H9 (cell line): Measurements from ENCODE around the gene RC3H2. TPM values are rescaled to one million over a fixed set of nuclear protein-coding genes. Genes with fewer than 3 reads are reported as not detected.

Experiments used
- DNase-seq: peaks from one replicate; pipeline ENCODE4 v3.0.0-alpha.2; 2017
- H2AFZ ChIP-seq: one replicate; pipeline ENCODE4 v1.6.1; 2013; ENCODE audit warnings: mild to moderate bottlenecking, low read length, control low read depth, moderate library complexity
- H2AK5ac ChIP-seq: 2 replicates; pipeline ENCODE4 v1.6.1; 2013; ENCODE audit warnings: low read length, control low read depth, mixed read lengths; ENCODE audit not compliant: insufficient read length
- H2BK120ac ChIP-seq: one replicate; pipeline ENCODE4 v1.6.1; 2013; ENCODE audit warnings: low read depth, mild to moderate bottlenecking, low read length, control low read depth, inconsistent platforms; ENCODE audit not compliant: poor library complexity, severe bottlenecking
- H2BK12ac ChIP-seq: 2 replicates; pipeline ENCODE4 v1.6.1; 2013; ENCODE audit warnings: low read length, control low read depth, mixed read lengths, low read depth; ENCODE audit not compliant: insufficient read length
- H2BK15ac ChIP-seq: 2 replicates; pipeline ENCODE4 v1.6.1; 2013; ENCODE audit warnings: low read depth, low read length, control low read depth
- H2BK20ac ChIP-seq: one replicate; pipeline ENCODE4 v1.6.1; 2013; ENCODE audit warnings: low read depth, mild to moderate bottlenecking, low read length, control low read depth, inconsistent platforms; ENCODE audit not compliant: poor library complexity, severe bottlenecking
- H2BK5ac ChIP-seq: 2 replicates; pipeline ENCODE4 v1.6.1; 2013; ENCODE audit warnings: low read length, control low read depth, mixed read lengths; ENCODE audit not compliant: insufficient read length
- H3K14ac ChIP-seq: 2 replicates; pipeline ENCODE4 v1.6.1; 2013; ENCODE audit warnings: low read length, control low read depth; ENCODE audit not compliant: insufficient read depth
- H3K18ac ChIP-seq: 2 replicates; pipeline ENCODE4 v1.6.1; 2013; ENCODE audit warnings: low read depth, mild to moderate bottlenecking, mixed read lengths, low read length, control low read depth; ENCODE audit not compliant: insufficient read length
- H3K23ac ChIP-seq: 2 replicates; pipeline ENCODE4 v1.6.1; 2013; ENCODE audit warnings: low read length, control low read depth, mixed read lengths, low read depth; ENCODE audit not compliant: insufficient read length
- H3K23me2 ChIP-seq: 2 replicates; pipeline ENCODE4 v1.6.1; 2013; ENCODE audit warnings: low read depth, mild to moderate bottlenecking, mixed read lengths, low read length, control low read depth; ENCODE audit not compliant: insufficient read length, poor library complexity, severe bottlenecking
- H3K27ac ChIP-seq: 2 replicates; pipeline ENCODE4 v1.5.1; 2013; ENCODE audit warnings: low read length, control low read depth, mixed read lengths, low read depth; ENCODE audit not compliant: insufficient read length
- H3K27me3 ChIP-seq: 2 replicates; pipeline ENCODE4 v1.6.1; 2013; ENCODE audit warnings: low read length, control low read depth, inconsistent platforms; ENCODE audit not compliant: insufficient read depth
- H3K4ac ChIP-seq: 2 replicates; pipeline ENCODE4 v1.6.1; 2013; ENCODE audit warnings: low read depth, mild to moderate bottlenecking, control low read depth, inconsistent platforms, low read length, moderate library complexity
- H3K4me1 ChIP-seq: 2 replicates; pipeline ENCODE4 v1.6.1; 2013; ENCODE audit warnings: low read length, control low read depth, inconsistent platforms; ENCODE audit not compliant: insufficient read depth
- H3K4me2 ChIP-seq: 2 replicates; pipeline ENCODE4 v1.6.1; 2013; ENCODE audit warnings: low read length, control low read depth, mixed read lengths; ENCODE audit not compliant: insufficient read length, insufficient read depth
- H3K56ac ChIP-seq: 2 replicates; pipeline ENCODE4 v1.6.1; 2013; ENCODE audit warnings: low read depth, mild to moderate bottlenecking, mixed read lengths, low read length, control low read depth; ENCODE audit not compliant: insufficient read length
- H3K79me1 ChIP-seq: 2 replicates; pipeline ENCODE4 v1.6.1; 2013; ENCODE audit warnings: low read depth, mild to moderate bottlenecking, moderate library complexity, low read length, control low read depth, inconsistent platforms; ENCODE audit not compliant: insufficient read depth, poor library complexity, severe bottlenecking
- H3K79me2 ChIP-seq: 2 replicates; pipeline ENCODE4 v1.6.1; 2013; ENCODE audit warnings: low read length, control low read depth, inconsistent platforms; ENCODE audit not compliant: insufficient read depth
- H3K9ac ChIP-seq: 2 replicates; pipeline ENCODE4 v1.6.1; 2013; ENCODE audit warnings: low read length, control low read depth, mixed read lengths; ENCODE audit not compliant: insufficient read length; ENCODE audit errors: extremely low read depth
- H3K9me3 ChIP-seq: one replicate; pipeline ENCODE4 v1.6.1; 2013; ENCODE audit warnings: low read depth, low read length, inconsistent platforms; ENCODE audit not compliant: control insufficient read depth
- H3T11ph ChIP-seq: one replicate; pipeline ENCODE4 v1.6.1; 2013; ENCODE audit warnings: mild to moderate bottlenecking, low read length, control low read depth, inconsistent platforms
- H4K20me1 ChIP-seq: one replicate; pipeline ENCODE4 v1.6.1; 2013; ENCODE audit not compliant: control insufficient read depth, insufficient read length, insufficient read depth
- H4K5ac ChIP-seq: 2 replicates; pipeline ENCODE4 v1.6.1; 2013; ENCODE audit warnings: low read depth, mild to moderate bottlenecking, mixed read lengths, low read length, control low read depth; ENCODE audit not compliant: insufficient read length
- H4K8ac ChIP-seq: replicated peaks from 2 replicates; pipeline ENCODE4 v1.6.1; 2013; ENCODE audit warnings: low read length, control low read depth, mixed read lengths, low read depth; ENCODE audit not compliant: insufficient read length
- H4K91ac ChIP-seq: 2 replicates; pipeline ENCODE4 v1.6.1; 2013; ENCODE audit warnings: low read depth, mild to moderate bottlenecking, moderate library complexity, mixed read lengths, low read length, control low read depth; ENCODE audit not compliant: insufficient read length
- H3K27ac Mint-ChIP-seq, 3 experiments: 2 replicates in 2 of 3; 3 replicates in 1 of 3; pipeline ENCODE4 v1.8.0; 2020 to 2021; ENCODE audit warnings: mixed read lengths in 3 of 3, mild to moderate bottlenecking in 1 of 3, moderate library complexity in 1 of 3
- H3K27me3 Mint-ChIP-seq: 2 replicates; pipeline ENCODE4 v1.8.0; 2021; ENCODE audit warnings: low read depth, mild to moderate bottlenecking, moderate library complexity, mixed read lengths
- H3K36me3 Mint-ChIP-seq, 3 experiments: 2 replicates in 2 of 3; 3 replicates in 1 of 3; pipeline ENCODE4 v1.8.0; 2020 to 2021; ENCODE audit warnings: low read depth in 3 of 3, mixed read lengths in 3 of 3; ENCODE audit not compliant: insufficient read depth in 1 of 3
- H3K4me1 Mint-ChIP-seq, 2 experiments: 2 replicates each; pipeline ENCODE4 v1.8.0; 2020; ENCODE audit warnings: mixed read lengths in 2 of 2
- H3K4me3 Mint-ChIP-seq, 2 experiments: 2 replicates in 1 of 2; 3 replicates in 1 of 2; pipeline ENCODE4 v1.8.0; 2020 to 2021; ENCODE audit warnings: mild to moderate bottlenecking in 2 of 2, mixed read lengths in 2 of 2, moderate library complexity in 1 of 2
- H3K9me3 Mint-ChIP-seq, 2 experiments: 2 replicates in 1 of 2; 3 replicates in 1 of 2; pipeline ENCODE4 v1.8.0; 2020; ENCODE audit warnings: mild to moderate bottlenecking in 2 of 2, mixed read lengths in 2 of 2, moderate library complexity in 1 of 2
- WGBS: extraction: QIAGEN DNeasy Blood & Tissue Kit; methylation state at CpG from one replicate; pipeline ENCODE4 v1.1.7; 2013; ENCODE audit warnings: missing lambda C conversion rate, low lambda C conversion rate, mixed read lengths; ENCODE audit not compliant: insufficient read length; ENCODE audit errors: extremely low coverage; 5-methylcytosine and 5-hydroxymethylcytosine counted together
- total RNA-seq: library from RNA; stranded (reverse); gene quantifications from 2 replicates; pipeline ENCODE4 v1.2.1, GENCODE V29; 2021
- TF ChIP-seq, protein P1 (sequence below): fragments of 200-600 bp; sonication (generic); conservative IDR thresholded peaks from 3 replicates; pipeline ENCODE4 v1.8.0; 2021; ENCODE audit warnings: antibody characterized with exemption, mild to moderate bottlenecking

The RC3H2 gene
- total RNA-seq, 1 experiment from 2014 or later, result 49.0 TPM

DNA sequence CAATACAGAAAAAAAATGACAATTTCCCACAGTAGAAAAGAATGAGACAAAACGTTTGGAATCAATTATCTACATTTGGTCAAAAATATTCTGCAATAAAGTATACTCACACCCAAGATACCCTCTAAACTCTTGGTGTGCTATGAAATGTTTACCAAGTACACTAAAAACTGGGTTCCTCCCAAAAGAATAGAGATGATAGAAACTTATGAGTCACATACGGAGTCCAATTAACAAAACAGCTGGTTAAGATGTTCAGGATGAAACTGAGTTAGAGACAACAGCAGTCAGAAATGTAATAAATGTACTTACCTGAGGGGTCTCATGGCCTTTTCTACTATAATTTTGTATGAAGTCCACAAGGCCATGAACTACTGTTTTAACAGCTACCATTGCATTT lies 25.7 kb downstream of the RC3H2 start:
- H3K23me2 ChIP-seq, result no peaks in the 10 kb centered on the region
- H2BK120ac ChIP-seq, result no peak overlapping the region
- no peak overlapping the region for H4K5ac ChIP-seq
- no peak overlapping the region for H3K18ac ChIP-seq
- no peak overlapping the region for H2BK12ac ChIP-seq
- H3K9ac ChIP-seq, result no peak overlapping the region
- no peaks in the 10 kb centered on the region for H3K79me1 ChIP-seq
- DNase-seq, result no peak
- Mint-ChIP-seq H3K27me3 (no peaks in the 10 kb centered on the region; the same call in 1 of the 2 replicates), H3K4me3 (no peak overlapping the region), H3K27ac (no peak overlapping the region), H3K4me1 (no peaks in the 10 kb centered on the region), H3K36me3 (peaks cover 40 to 80% (median 70%) of the 10 kb centered on the region in 3 experiments), H3K9me3 (no peaks in the 10 kb centered on the region)
- H3T11ph ChIP-seq, result no peak overlapping the region
- WGBS, result no CpG with 5 or more reads among the region's 2 CpGs
- H3K4me1 ChIP-seq, result no peaks in the 10 kb centered on the region
- H2AK5ac ChIP-seq, result no peak overlapping the region
- no peak overlapping the region for H3K14ac ChIP-seq
- H4K20me1 ChIP-seq, result no peaks in the 10 kb centered on the region
- H2AFZ ChIP-seq, result no peak overlapping the region
- H3K27ac ChIP-seq, result no peak overlapping the region
- H3K79me2 ChIP-seq, result no peaks in the 10 kb centered on the region
- no peak overlapping the region for H4K8ac ChIP-seq
- H2BK20ac ChIP-seq, result no peak overlapping the region
- H4K91ac ChIP-seq, result no peak overlapping the region
- no peaks in the 10 kb centered on the region for H3K27me3 ChIP-seq
- H3K4me2 ChIP-seq, result no peak overlapping the region
- no peaks in the 10 kb centered on the region for H3K9me3 ChIP-seq
- no peak overlapping the region for H3K4ac ChIP-seq
- TF ChIP-seq, protein P1, sequence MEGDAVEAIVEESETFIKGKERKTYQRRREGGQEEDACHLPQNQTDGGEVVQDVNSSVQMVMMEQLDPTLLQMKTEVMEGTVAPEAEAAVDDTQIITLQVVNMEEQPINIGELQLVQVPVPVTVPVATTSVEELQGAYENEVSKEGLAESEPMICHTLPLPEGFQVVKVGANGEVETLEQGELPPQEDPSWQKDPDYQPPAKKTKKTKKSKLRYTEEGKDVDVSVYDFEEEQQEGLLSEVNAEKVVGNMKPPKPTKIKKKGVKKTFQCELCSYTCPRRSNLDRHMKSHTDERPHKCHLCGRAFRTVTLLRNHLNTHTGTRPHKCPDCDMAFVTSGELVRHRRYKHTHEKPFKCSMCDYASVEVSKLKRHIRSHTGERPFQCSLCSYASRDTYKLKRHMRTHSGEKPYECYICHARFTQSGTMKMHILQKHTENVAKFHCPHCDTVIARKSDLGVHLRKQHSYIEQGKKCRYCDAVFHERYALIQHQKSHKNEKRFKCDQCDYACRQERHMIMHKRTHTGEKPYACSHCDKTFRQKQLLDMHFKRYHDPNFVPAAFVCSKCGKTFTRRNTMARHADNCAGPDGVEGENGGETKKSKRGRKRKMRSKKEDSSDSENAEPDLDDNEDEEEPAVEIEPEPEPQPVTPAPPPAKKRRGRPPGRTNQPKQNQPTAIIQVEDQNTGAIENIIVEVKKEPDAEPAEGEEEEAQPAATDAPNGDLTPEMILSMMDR, result no peak
- H3K56ac ChIP-seq, result no peak overlapping the region
- no peak overlapping the region for H3K23ac ChIP-seq
- H2BK5ac ChIP-seq, result no peak overlapping the region
- no peak overlapping the region for H2BK15ac ChIP-seq
